GM12878 (cell line): Measurements from ENCODE around the gene PASK. TPM values are rescaled to one million over a fixed set of nuclear protein-coding genes. Genes with fewer than 3 reads are reported as not detected.

Experiments
- ATAC-seq: fragments of 200-7000 bp; cut with Tn5 transposase; 3 replicates; pipeline ENCODE4 v1.9.1; 2020; ENCODE audit warnings: mild to moderate bottlenecking, moderate library complexity
- BruUV-seq: library from RNA; stranded (reverse); fragments of 400-500 nt; replicated peaks from 2 replicates; lab custom pipeline; 2021; lab: Mats Ljungman, UMichigan
- CTCF ChIA-PET: fragments of 300-600 bp; sonication (Branson Sonifier 250); formaldehyde crosslinking; extraction: SDS; loops from one replicate; lab custom pipeline; 2021; ENCODE audit warnings: inconsistent platforms; lab: Yijun Ruan, JAX
- POLR2A ChIA-PET: fragments of 350-600 bp; formaldehyde crosslinking; extraction: SDS; loops from one replicate; lab custom pipeline; 2021; ENCODE audit warnings: inconsistent platforms; lab: Charles Lee
- RAD21 ChIA-PET: fragments of 300-600 bp; sonication (Branson Sonifier 250); formaldehyde crosslinking; loops from one replicate; lab custom pipeline; 2023; ENCODE audit warnings: antibody characterized with exemption; ENCODE audit not compliant: unreplicated experiment; lab: Charles Lee
- SMC1A ChIA-PET: fragments of 300-600 bp; sonication (Branson Sonifier 250); formaldehyde crosslinking; loops from one replicate; lab custom pipeline; 2023; ENCODE audit not compliant: unreplicated experiment, uncharacterized antibody; lab: Charles Lee
- DNase-seq: peaks from one replicate; pipeline ENCODE4 v3.0.0-alpha.2; 2011; ENCODE audit warnings: low read depth, low spot score
- FAIRE-seq: peaks from 3 replicates; lab custom pipeline; 2011; peaks lifted over from hg19 to GRCh38; lab: Jason Lieb, UNC
- H2AFZ ChIP-seq: 2 replicates; pipeline ENCODE4 v1.6.0; 2011; ENCODE audit warnings: low read depth, low read length, control low read depth; ENCODE audit not compliant: control insufficient read depth
- H3K27ac ChIP-seq: 2 replicates; pipeline ENCODE4 v1.5.1; 2011; ENCODE audit warnings: control low read depth; ENCODE audit not compliant: control insufficient read depth, insufficient read depth
- H3K27me3 ChIP-seq, 2 experiments: replicated peaks in 1 of 2; 2 replicates each; pipeline versions ENCODE4 v1.6.0 to v1.6.1; 2011; ENCODE audit warnings: low read length in 1 of 2; ENCODE audit not compliant: control insufficient read depth in 2 of 2, insufficient read depth in 2 of 2
- H3K36me3 ChIP-seq, 2 experiments: 2 replicates each; pipeline ENCODE4 v1.5.1; 2011; ENCODE audit warnings: low read length in 1 of 2; ENCODE audit not compliant: control insufficient read depth in 2 of 2, insufficient read depth in 2 of 2
- H3K4me1 ChIP-seq: 2 replicates; pipeline ENCODE4 v1.6.1; 2011; ENCODE audit warnings: mild to moderate bottlenecking, low read length, moderate library complexity, mixed read lengths; ENCODE audit not compliant: control insufficient read depth, insufficient read depth
- H3K4me2 ChIP-seq: 2 replicates; pipeline ENCODE4 v1.6.0; 2011; ENCODE audit warnings: control low read depth; ENCODE audit not compliant: control insufficient read depth, insufficient read depth
- H3K4me3 ChIP-seq: fragments of 200-600 bp; sonication (generic); 2 replicates; pipeline ENCODE4 v1.5.1; 2016
- H3K79me2 ChIP-seq: 2 replicates; pipeline ENCODE4 v1.6.0; 2011; ENCODE audit warnings: low read length; ENCODE audit not compliant: control insufficient read depth, insufficient read depth
- H3K9ac ChIP-seq: 2 replicates; pipeline ENCODE4 v1.8.0; 2011; ENCODE audit warnings: low read length, control low read depth, mixed read lengths; ENCODE audit not compliant: control insufficient read depth, insufficient read depth
- H3K9me3 ChIP-seq: replicated peaks from 3 replicates; pipeline ENCODE4 v1.5.1; 2011; ENCODE audit warnings: mild to moderate bottlenecking, low read length; ENCODE audit not compliant: control insufficient read depth, insufficient read depth
- H4K20me1 ChIP-seq: 2 replicates; pipeline ENCODE4 v1.6.0; 2011; ENCODE audit not compliant: control insufficient read depth, insufficient read depth
- FOS ChIP-seq: IDR thresholded peaks from 3 replicates; pipeline ENCODE4 v1.6.1; 2011; ENCODE audit warnings: borderline replicate concordance; ENCODE audit not compliant: insufficient read length; ENCODE audit errors: extremely low read depth
- HDGF ChIP-seq: fragments of 450-650 bp; IDR thresholded peaks from 2 replicates; pipeline ENCODE4 v1.6.1; 2016; ENCODE audit warnings: antibody characterized with exemption
- MEF2A ChIP-seq: IDR thresholded peaks from 2 replicates; pipeline ENCODE4 v1.6.1; 2011; ENCODE audit warnings: low read depth, mild to moderate bottlenecking, low read length, moderate library complexity; ENCODE audit not compliant: insufficient read depth
- MTA2 ChIP-seq: fragments of 450-650 bp; IDR thresholded peaks from 2 replicates; pipeline ENCODE4 v1.6.1; 2016; ENCODE audit warnings: low read depth, mild to moderate bottlenecking, moderate library complexity
- NFYA ChIP-seq: IDR thresholded peaks from 2 replicates; pipeline ENCODE4 v1.6.1; 2011; ENCODE audit warnings: low read depth, mild to moderate bottlenecking, low read length, improper control_type of control experiment, borderline replicate concordance
- NR2F1 ChIP-seq: fragments of 450-650 bp; conservative IDR thresholded peaks from 2 replicates; pipeline ENCODE4 v1.6.1; 2017; ENCODE audit warnings: mild to moderate bottlenecking
- PAX8 ChIP-seq: fragments of 450-650 bp; IDR thresholded peaks from 2 replicates; pipeline ENCODE4 v1.6.1; 2017; ENCODE audit warnings: mild to moderate bottlenecking, moderate library complexity
- RB1 ChIP-seq: fragments of 450-650 bp; formaldehyde crosslinking; IDR thresholded peaks from 2 replicates; pipeline ENCODE4 v1.6.1; 2017; ENCODE audit warnings: mild to moderate bottlenecking, borderline replicate concordance
- RFX5 ChIP-seq: IDR thresholded peaks from 2 replicates; pipeline ENCODE4 v1.6.1; 2011; ENCODE audit warnings: low read depth, low read length, improper control_type of control experiment
- SUPT20H ChIP-seq: IDR thresholded peaks from 2 replicates; pipeline ENCODE4 v1.6.1; 2011; ENCODE audit warnings: low read depth, mild to moderate bottlenecking, low read length, moderate library complexity, borderline replicate concordance; ENCODE audit not compliant: control insufficient read depth
- SUZ12 ChIP-seq: fragments of 200-600 bp; sonication (generic); IDR thresholded peaks from one replicate; pipeline ENCODE4 v1.6.1; 2018; ENCODE audit warnings: antibody characterized with exemption, mild to moderate bottlenecking; ENCODE audit not compliant: unreplicated experiment
- TARDBP ChIP-seq: IDR thresholded peaks from 2 replicates; pipeline ENCODE4 v1.6.1; 2016; ENCODE audit warnings: borderline replicate concordance
- USF2 ChIP-seq: IDR thresholded peaks from 2 replicates; pipeline ENCODE4 v1.6.1; 2011; ENCODE audit warnings: low read depth, low read length, improper control_type of control experiment, borderline replicate concordance
- WGBS: methylation state at CpG from one replicate; pipeline ENCODE4 v1.1.6; 2016; ENCODE audit warnings: low lambda C conversion rate; ENCODE audit not compliant: insufficient replicate concordance, insufficient coverage; ENCODE audit errors: missing lambda C conversion rate; 5-methylcytosine and 5-hydroxymethylcytosine counted together
- in situ Hi-C: fragments of 300-500 bp; cut with MboI; formaldehyde crosslinking; loops from 9 replicates; pipeline ENCODE4 v1.14.3; 2018; ENCODE audit warnings: mixed read lengths
- intact Hi-C: fragments of 100-400 bp; cut with micrococcal nuclease; formaldehyde crosslinking; loops from one replicate; pipeline ENCODE4 v1.14.2; 2022; ENCODE audit not compliant: unreplicated experiment
- polyA plus RNA-seq, 11 experiments: library from polyadenylated mRNA; depleted of rRNA in 4 of 11; unstranded in 6 of 11; stranded (reverse) in 5 of 11; fragments of >200 nt; fragmentation: Nextera tagmentation in 4 of 11; fragmentation: Illumina TruSeq in 1 of 11; extraction: Ambion mirVana in 4 of 11; extraction: Trizol in 1 of 11; gene quantifications; 1 replicate in 1 of 11; 2 replicates in 10 of 11; pipeline versions ENCODE4 v1.2.1 to v1.2.3, GENCODE V29; 2011 to 2016; ENCODE audit warnings: inconsistent platforms in 2 of 11, missing spikeins in 2 of 11, low read depth in 1 of 11
- total RNA-seq, 4 experiments: library from RNA; depleted of rRNA in 3 of 4; stranded (reverse); fragments of >200 nt in 3 of 4; fragmentation: Illumina TruSeq in 1 of 4; extraction: Trizol in 1 of 4; gene quantifications; 2 replicates each; pipeline versions ENCODE4 v1.2.1 to v1.2.3, GENCODE V29; 2013 to 2021
- TF ChIP-seq, protein P1 (sequence below): fragments of 450-650 bp; IDR thresholded peaks from 2 replicates; pipeline ENCODE4 v1.6.1; 2017; ENCODE audit warnings: borderline replicate concordance
- TF ChIP-seq, protein P2 (sequence below): fragments of 450-650 bp; IDR thresholded peaks from 2 replicates; pipeline ENCODE4 v1.6.1; 2017; ENCODE audit warnings: mild to moderate bottlenecking, low read depth, inconsistent platforms; ENCODE audit not compliant: poor library complexity, severe bottlenecking
- TF ChIP-seq, protein P3 (sequence below): fragments of 450-650 bp; IDR thresholded peaks from 2 replicates; pipeline ENCODE4 v1.6.1; 2014; ENCODE audit warnings: mild to moderate bottlenecking
- TF ChIP-seq, protein P4 (sequence below): IDR thresholded peaks from 2 replicates; pipeline ENCODE4 v1.6.1; 2012; ENCODE audit warnings: low read depth, low read length, improper control_type of control experiment

The PASK gene
- total and polyA plus RNA-seq, 10 of the 15 experiments (the other 5 are each of a cell fraction or from before 2014, with no cell fraction given), result 9.6 to 62.2 (median 28.5) TPM

- intact Hi-C loops (no loop called here), in situ Hi-C loops (no loop called here)
- Histone ChIP-seq H4K20me1 (no peaks in the 10 kb centered on the region), H3K4me3 (no peak overlapping the region), H3K36me3 (peaks cover 6 to 22% of the 10 kb centered on the region in 2 experiments; a peak in 3 of 4 replicates), H3K4me2 (no peak overlapping the region), H3K9me3 (no peaks in the 10 kb centered on the region), H3K9ac (no peak overlapping the region), H2AFZ (no peak overlapping the region), H3K27ac (no peak overlapping the region), H3K4me1 (peaks cover 11% of the 10 kb centered on the region), H3K79me2 (peaks cover 24% of the 10 kb centered on the region), H3K27me3 (no peaks in the 10 kb centered on the region)
- FAIRE-seq (no peak), ATAC-seq (no peak), DNase-seq (no peak)
- SMC1A ChIA-PET, result no interaction called here
- CTCF ChIA-PET, result no interaction called here
- TF ChIP-seq TARDBP, result no peak
- no peak for TF ChIP-seq MEF2A
- TF ChIP-seq RFX5, result no peak
- TF ChIP-seq, protein P1, sequence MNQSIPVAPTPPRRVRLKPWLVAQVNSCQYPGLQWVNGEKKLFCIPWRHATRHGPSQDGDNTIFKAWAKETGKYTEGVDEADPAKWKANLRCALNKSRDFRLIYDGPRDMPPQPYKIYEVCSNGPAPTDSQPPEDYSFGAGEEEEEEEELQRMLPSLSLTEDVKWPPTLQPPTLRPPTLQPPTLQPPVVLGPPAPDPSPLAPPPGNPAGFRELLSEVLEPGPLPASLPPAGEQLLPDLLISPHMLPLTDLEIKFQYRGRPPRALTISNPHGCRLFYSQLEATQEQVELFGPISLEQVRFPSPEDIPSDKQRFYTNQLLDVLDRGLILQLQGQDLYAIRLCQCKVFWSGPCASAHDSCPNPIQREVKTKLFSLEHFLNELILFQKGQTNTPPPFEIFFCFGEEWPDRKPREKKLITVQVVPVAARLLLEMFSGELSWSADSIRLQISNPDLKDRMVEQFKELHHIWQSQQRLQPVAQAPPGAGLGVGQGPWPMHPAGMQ, result no peak
- no peak for TF ChIP-seq USF2
- TF ChIP-seq, protein P2, sequence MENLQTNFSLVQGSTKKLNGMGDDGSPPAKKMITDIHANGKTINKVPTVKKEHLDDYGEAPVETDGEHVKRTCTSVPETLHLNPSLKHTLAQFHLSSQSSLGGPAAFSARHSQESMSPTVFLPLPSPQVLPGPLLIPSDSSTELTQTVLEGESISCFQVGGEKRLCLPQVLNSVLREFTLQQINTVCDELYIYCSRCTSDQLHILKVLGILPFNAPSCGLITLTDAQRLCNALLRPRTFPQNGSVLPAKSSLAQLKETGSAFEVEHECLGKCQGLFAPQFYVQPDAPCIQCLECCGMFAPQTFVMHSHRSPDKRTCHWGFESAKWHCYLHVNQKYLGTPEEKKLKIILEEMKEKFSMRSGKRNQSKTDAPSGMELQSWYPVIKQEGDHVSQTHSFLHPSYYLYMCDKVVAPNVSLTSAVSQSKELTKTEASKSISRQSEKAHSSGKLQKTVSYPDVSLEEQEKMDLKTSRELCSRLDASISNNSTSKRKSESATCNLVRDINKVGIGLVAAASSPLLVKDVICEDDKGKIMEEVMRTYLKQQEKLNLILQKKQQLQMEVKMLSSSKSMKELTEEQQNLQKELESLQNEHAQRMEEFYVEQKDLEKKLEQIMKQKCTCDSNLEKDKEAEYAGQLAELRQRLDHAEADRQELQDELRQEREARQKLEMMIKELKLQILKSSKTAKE, result no peak
- TF ChIP-seq, protein P3, sequence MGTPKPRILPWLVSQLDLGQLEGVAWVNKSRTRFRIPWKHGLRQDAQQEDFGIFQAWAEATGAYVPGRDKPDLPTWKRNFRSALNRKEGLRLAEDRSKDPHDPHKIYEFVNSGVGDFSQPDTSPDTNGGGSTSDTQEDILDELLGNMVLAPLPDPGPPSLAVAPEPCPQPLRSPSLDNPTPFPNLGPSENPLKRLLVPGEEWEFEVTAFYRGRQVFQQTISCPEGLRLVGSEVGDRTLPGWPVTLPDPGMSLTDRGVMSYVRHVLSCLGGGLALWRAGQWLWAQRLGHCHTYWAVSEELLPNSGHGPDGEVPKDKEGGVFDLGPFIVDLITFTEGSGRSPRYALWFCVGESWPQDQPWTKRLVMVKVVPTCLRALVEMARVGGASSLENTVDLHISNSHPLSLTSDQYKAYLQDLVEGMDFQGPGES, result no peak
- TF ChIP-seq, protein P4, sequence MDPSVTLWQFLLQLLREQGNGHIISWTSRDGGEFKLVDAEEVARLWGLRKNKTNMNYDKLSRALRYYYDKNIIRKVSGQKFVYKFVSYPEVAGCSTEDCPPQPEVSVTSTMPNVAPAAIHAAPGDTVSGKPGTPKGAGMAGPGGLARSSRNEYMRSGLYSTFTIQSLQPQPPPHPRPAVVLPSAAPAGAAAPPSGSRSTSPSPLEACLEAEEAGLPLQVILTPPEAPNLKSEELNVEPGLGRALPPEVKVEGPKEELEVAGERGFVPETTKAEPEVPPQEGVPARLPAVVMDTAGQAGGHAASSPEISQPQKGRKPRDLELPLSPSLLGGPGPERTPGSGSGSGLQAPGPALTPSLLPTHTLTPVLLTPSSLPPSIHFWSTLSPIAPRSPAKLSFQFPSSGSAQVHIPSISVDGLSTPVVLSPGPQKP, result no peak
- no peak for TF ChIP-seq PAX8
- TF ChIP-seq MTA2, result no peak
- TF ChIP-seq NR2F1, result no peak
- TF ChIP-seq SUPT20H, result no peak
- TF ChIP-seq NFYA, result no peak
- TF ChIP-seq RB1, result no peak
- TF ChIP-seq HDGF, result no peak
- TF ChIP-seq FOS, result no peak
- TF ChIP-seq SUZ12, result no peak
- 89% methylated on average over 7 of the region's 7 CpGs for WGBS
- POLR2A ChIA-PET, result no interaction called here
- RAD21 ChIA-PET, result no interaction called here
- BruUV-seq, result no TSS peak
These were observed 4.3 kb upstream of the PASK start for GRCh38 chr2:241153616-241154015.
